ENCODE data around the gene CHP1.

GRCh38 chr15:41231422-41232226, 556 bp downstream of the CHP1 start:
- TF ChIP-seq CTCF (conservative IDR thresholded peaks at IDR 0.05; ENCODE audit: low read length), result no peak
- TF ChIP-seq EZH2phosphoT487 (IDR thresholded peaks at IDR 0.05; ENCODE audit: borderline replicate concordance), result no peak
